WTC11 (cell line): Measurements from ENCODE around the gene SLC4A1AP. TPM values are rescaled to one million over a fixed set of nuclear protein-coding genes. Genes with fewer than 3 reads are reported as not detected.

Experiments used
- ATAC-seq: fragments of 200-7000 bp; cut with Tn5 transposase; 2 replicates; pipeline ENCODE4 v1.10.0; 2021; ENCODE audit warnings: mild to moderate bottlenecking, moderate library complexity
- CTCF ChIA-PET: fragments of 300-600 bp; sonication (Branson Sonifier 250); formaldehyde crosslinking; loops from one replicate; lab custom pipeline; 2021; ENCODE audit warnings: antibody characterized with exemption; lab: Charles Lee
- POLR2A ChIA-PET: fragments of 350-600 bp; sonication (Branson Sonifier 250); formaldehyde crosslinking; loops from one replicate; lab custom pipeline; 2021; ENCODE audit warnings: antibody characterized with exemption; lab: Charles Lee
- DNase-seq: peaks from one replicate; pipeline ENCODE4 v3.0.0; 2021; ENCODE audit warnings: low spot score
- H3K27ac Mint-ChIP-seq: 2 replicates; pipeline ENCODE4 v1.8.0; 2021; ENCODE audit warnings: mixed read lengths
- H3K27me3 Mint-ChIP-seq: 2 replicates; pipeline ENCODE4 v1.8.0; 2021; ENCODE audit warnings: low read depth, mild to moderate bottlenecking, moderate library complexity, mixed read lengths
- H3K36me3 Mint-ChIP-seq: 2 replicates; pipeline ENCODE4 v1.8.0; 2021; ENCODE audit warnings: mixed read lengths
- H3K4me1 Mint-ChIP-seq: 2 replicates; pipeline ENCODE4 v1.8.0; 2022; ENCODE audit warnings: mixed read lengths
- H3K4me3 Mint-ChIP-seq: 2 replicates; pipeline ENCODE4 v1.8.0; 2021; ENCODE audit warnings: mild to moderate bottlenecking, moderate library complexity, mixed read lengths
- H3K9me3 Mint-ChIP-seq: 2 replicates; pipeline ENCODE4 v1.8.0; 2021; ENCODE audit warnings: mixed read lengths
- ATF3 ChIP-seq: sonication (generic); formaldehyde crosslinking; conservative IDR thresholded peaks from 2 replicates; pipeline ENCODE4 v1.8.1; 2022; ENCODE audit warnings: mild to moderate bottlenecking, missing genetic modification reagents
- E2F4 ChIP-seq: sonication (generic); formaldehyde crosslinking; IDR thresholded peaks from 2 replicates; pipeline ENCODE4 v1.8.1; 2022; ENCODE audit warnings: low read depth, mild to moderate bottlenecking, moderate library complexity, missing genetic modification reagents, borderline replicate concordance
- ESRRA ChIP-seq: sonication (generic); formaldehyde crosslinking; IDR thresholded peaks from 2 replicates; pipeline ENCODE4 v1.8.1; 2022; ENCODE audit warnings: mild to moderate bottlenecking, missing genetic modification reagents, borderline replicate concordance
- HMGA2 ChIP-seq: fragments of 250-450 bp; sonication (Bioruptor Pico); IDR thresholded peaks from 2 replicates; pipeline ENCODE4 v1.4.0; 2021; ENCODE audit warnings: mild to moderate bottlenecking, moderate library complexity
- IRF1 ChIP-seq: sonication (generic); formaldehyde crosslinking; IDR thresholded peaks from 2 replicates; pipeline ENCODE4 v1.8.0; 2023; ENCODE audit warnings: missing genetic modification reagents
- MXD4 ChIP-seq: fragments of 250-450 bp; sonication (Bioruptor Pico); IDR thresholded peaks from 2 replicates; pipeline ENCODE4 v1.8.0; 2021; ENCODE audit warnings: mild to moderate bottlenecking, moderate library complexity, borderline replicate concordance
- NFYB ChIP-seq: sonication (generic); formaldehyde crosslinking; conservative IDR thresholded peaks from 2 replicates; pipeline ENCODE4 v1.8.0; 2022; ENCODE audit warnings: low read depth, missing genetic modification reagents
- OVOL2 ChIP-seq: fragments of 250-450 bp; sonication (Bioruptor Pico); IDR thresholded peaks from 2 replicates; pipeline ENCODE4 v1.9.0; 2021; ENCODE audit warnings: mild to moderate bottlenecking, borderline replicate concordance
- RORB ChIP-seq: fragments of 250-450 bp; sonication (Bioruptor Pico); IDR thresholded peaks from 2 replicates; pipeline ENCODE4 v1.9.0; 2021; ENCODE audit warnings: mild to moderate bottlenecking
- SP1 ChIP-seq: sonication (generic); formaldehyde crosslinking; conservative IDR thresholded peaks from 2 replicates; pipeline ENCODE4 v1.8.1; 2022; ENCODE audit warnings: missing genetic modification reagents
- TP53 ChIP-seq: sonication (generic); formaldehyde crosslinking; IDR thresholded peaks from 2 replicates; pipeline ENCODE4 v1.8.1; 2023; ENCODE audit warnings: mild to moderate bottlenecking, missing genetic modification reagents
- ZNF219 ChIP-seq: sonication (generic); formaldehyde crosslinking; IDR thresholded peaks from 2 replicates; pipeline ENCODE4 v1.8.0; 2023; ENCODE audit warnings: missing genetic modification reagents, mild to moderate bottlenecking, borderline replicate concordance
- ZNF263 ChIP-seq: sonication (generic); formaldehyde crosslinking; IDR thresholded peaks from 2 replicates; pipeline ENCODE4 v1.8.1; 2022; ENCODE audit warnings: low read depth, mild to moderate bottlenecking, moderate library complexity, missing genetic modification reagents
- ZNF317 ChIP-seq: sonication (generic); formaldehyde crosslinking; IDR thresholded peaks from 2 replicates; pipeline ENCODE4 v1.8.1; 2023; ENCODE audit warnings: low read depth, mild to moderate bottlenecking, moderate library complexity, missing genetic modification reagents, borderline replicate concordance
- ZNF512 ChIP-seq: sonication (generic); formaldehyde crosslinking; IDR thresholded peaks from 2 replicates; pipeline ENCODE4 v1.8.1; 2022; ENCODE audit warnings: missing genetic modification reagents, borderline replicate concordance
- total RNA-seq: library from RNA; stranded (reverse); gene quantifications from 3 replicates; pipeline ENCODE4 v1.2.3, GENCODE V29; 2021
- TF ChIP-seq, protein P1 (sequence below): fragments of 250-450 bp; sonication (Bioruptor Pico); IDR thresholded peaks from 2 replicates; pipeline ENCODE4 v1.9.0; 2021; ENCODE audit warnings: mild to moderate bottlenecking, borderline replicate concordance
- TF ChIP-seq, protein P2 (sequence below): sonication (generic); formaldehyde crosslinking; IDR thresholded peaks from 2 replicates; pipeline ENCODE4 v1.8.1; 2023; ENCODE audit warnings: mild to moderate bottlenecking, missing genetic modification reagents
- TF ChIP-seq, protein P3 (sequence below): fragments of 250-450 bp; sonication (Bioruptor Pico); conservative IDR thresholded peaks from 2 replicates; pipeline ENCODE4 v1.9.0; 2021; ENCODE audit warnings: mild to moderate bottlenecking
- TF ChIP-seq, protein P4 (sequence below): fragments of 250-450 bp; sonication (Bioruptor Pico); IDR thresholded peaks from 2 replicates; pipeline ENCODE4 v1.9.0; 2021; ENCODE audit warnings: moderate library complexity, mild to moderate bottlenecking, inconsistent platforms, borderline replicate concordance
- TF ChIP-seq, protein P5 (sequence below): fragments of 200-600 bp; IDR thresholded peaks from 2 replicates; pipeline ENCODE4 v1.8.0; 2022; ENCODE audit warnings: antibody characterized with exemption

SLC4A1AP gene
- total RNA-seq, 1 experiment from 2014 or later: 20.1 TPM

GRCh38 chr2:27727257-27727656, 63.6 kb downstream of the SLC4A1AP start (continued):
- TF ChIP-seq, protein P1, sequence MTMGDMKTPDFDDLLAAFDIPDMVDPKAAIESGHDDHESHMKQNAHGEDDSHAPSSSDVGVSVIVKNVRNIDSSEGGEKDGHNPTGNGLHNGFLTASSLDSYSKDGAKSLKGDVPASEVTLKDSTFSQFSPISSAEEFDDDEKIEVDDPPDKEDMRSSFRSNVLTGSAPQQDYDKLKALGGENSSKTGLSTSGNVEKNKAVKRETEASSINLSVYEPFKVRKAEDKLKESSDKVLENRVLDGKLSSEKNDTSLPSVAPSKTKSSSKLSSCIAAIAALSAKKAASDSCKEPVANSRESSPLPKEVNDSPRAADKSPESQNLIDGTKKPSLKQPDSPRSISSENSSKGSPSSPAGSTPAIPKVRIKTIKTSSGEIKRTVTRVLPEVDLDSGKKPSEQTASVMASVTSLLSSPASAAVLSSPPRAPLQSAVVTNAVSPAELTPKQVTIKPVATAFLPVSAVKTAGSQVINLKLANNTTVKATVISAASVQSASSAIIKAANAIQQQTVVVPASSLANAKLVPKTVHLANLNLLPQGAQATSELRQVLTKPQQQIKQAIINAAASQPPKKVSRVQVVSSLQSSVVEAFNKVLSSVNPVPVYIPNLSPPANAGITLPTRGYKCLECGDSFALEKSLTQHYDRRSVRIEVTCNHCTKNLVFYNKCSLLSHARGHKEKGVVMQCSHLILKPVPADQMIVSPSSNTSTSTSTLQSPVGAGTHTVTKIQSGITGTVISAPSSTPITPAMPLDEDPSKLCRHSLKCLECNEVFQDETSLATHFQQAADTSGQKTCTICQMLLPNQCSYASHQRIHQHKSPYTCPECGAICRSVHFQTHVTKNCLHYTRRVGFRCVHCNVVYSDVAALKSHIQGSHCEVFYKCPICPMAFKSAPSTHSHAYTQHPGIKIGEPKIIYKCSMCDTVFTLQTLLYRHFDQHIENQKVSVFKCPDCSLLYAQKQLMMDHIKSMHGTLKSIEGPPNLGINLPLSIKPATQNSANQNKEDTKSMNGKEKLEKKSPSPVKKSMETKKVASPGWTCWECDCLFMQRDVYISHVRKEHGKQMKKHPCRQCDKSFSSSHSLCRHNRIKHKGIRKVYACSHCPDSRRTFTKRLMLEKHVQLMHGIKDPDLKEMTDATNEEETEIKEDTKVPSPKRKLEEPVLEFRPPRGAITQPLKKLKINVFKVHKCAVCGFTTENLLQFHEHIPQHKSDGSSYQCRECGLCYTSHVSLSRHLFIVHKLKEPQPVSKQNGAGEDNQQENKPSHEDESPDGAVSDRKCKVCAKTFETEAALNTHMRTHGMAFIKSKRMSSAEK (CRISPR knock-in tag): no peak
- TF ChIP-seq, protein P2, sequence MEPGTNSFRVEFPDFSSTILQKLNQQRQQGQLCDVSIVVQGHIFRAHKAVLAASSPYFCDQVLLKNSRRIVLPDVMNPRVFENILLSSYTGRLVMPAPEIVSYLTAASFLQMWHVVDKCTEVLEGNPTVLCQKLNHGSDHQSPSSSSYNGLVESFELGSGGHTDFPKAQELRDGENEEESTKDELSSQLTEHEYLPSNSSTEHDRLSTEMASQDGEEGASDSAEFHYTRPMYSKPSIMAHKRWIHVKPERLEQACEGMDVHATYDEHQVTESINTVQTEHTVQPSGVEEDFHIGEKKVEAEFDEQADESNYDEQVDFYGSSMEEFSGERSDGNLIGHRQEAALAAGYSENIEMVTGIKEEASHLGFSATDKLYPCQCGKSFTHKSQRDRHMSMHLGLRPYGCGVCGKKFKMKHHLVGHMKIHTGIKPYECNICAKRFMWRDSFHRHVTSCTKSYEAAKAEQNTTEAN (CRISPR knock-in tag): no peak
- TF ChIP-seq ESRRA (CRISPR knock-in tag): no peak
- no peak for TF ChIP-seq RORB
- TF ChIP-seq ZNF263 (CRISPR knock-in tag): no peak
- TF ChIP-seq, protein P3, sequence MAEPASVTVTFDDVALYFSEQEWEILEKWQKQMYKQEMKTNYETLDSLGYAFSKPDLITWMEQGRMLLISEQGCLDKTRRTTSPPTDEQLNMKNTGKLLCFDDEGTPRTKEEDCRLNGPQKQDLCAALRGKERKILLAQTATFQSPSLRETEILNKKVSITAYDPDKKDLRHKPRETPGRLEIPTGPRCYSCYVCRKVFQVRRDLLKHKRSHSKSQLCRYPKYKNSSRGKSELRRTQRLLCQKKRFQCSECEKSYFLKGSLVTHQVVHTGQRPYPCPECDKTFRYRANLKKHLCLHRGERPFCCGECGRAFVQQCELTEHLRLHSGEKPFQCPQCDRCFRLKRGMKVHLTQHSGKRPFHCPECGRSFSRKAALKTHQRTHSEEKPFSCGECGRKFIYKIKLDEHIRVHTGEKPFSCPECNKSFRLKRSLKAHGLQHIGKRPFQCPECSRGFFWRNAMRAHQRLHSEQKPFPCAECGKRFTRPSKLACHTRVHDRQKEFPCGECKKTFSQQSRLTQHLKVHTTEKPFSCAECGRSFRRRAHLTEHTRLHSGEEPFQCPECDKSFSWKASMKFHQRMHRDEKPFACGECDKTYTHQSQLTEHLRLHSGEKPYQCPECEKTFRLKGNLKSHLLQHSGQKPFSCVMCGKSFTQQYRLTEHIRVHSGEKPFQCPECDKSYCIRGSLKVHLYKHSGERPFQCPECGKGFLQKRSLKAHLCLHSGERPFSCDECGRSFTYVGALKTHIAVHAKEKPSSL (CRISPR knock-in tag): no peak
- TF ChIP-seq, protein P4, sequence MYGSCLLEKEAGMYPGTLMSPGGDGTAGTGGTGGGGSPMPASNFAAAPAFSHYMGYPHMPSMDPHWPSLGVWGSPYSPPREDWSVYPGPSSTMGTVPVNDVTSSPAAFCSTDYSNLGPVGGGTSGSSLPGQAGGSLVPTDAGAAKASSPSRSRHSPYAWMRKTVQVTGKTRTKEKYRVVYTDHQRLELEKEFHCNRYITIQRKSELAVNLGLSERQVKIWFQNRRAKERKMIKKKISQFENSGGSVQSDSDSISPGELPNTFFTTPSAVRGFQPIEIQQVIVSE (CRISPR knock-in tag): no peak
- TF ChIP-seq OVOL2: no peak
- no peak for TF ChIP-seq NFYB (CRISPR knock-in tag)
- no peak for TF ChIP-seq ZNF317 (CRISPR knock-in tag)
- TF ChIP-seq HMGA2 (CRISPR knock-in tag): no peak

DNA sequence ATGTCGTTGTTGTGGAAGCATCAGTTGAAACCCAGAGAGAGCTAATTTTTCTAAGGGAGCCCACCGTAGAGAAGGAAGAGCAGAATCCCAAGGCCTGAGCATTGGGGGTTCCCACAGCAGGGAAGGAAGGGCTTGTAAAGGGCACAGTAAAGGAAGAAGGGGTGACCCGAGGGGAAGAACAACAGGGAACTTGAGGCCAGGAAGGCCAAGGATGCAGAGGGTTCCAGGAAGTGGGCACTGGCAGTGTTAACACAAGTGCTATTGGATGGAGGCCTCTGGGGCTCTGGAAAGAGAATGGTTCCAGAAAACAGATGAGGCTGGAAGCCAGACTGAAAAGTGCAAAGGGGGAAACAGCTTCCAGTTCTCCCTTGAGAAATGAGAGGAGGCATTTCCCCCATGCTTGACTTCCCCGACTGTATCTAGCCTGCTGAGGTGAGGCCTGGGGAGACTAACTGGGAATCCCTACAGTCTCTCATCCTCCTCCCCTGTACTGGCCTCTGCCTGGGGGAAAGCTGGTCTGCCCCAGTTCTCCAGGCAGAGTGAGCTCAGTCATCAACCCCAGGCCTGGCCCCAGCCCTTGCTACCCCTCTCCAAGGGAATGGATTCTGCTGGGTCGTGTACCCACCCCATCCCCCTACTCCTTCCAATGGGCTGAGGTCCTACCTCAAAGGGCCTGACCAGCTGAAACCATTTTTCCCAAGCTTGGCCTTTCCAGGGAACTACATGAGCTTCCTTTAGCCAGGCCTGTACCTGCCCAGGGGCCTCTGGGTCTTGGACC, 64.6 kb downstream of the SLC4A1AP start:
- Mint-ChIP-seq H3K9me3 (no peaks in the 10 kb centered on the region), H3K27me3 (no peaks in the 10 kb centered on the region), H3K4me1 (peaks cover 21% of the 10 kb centered on the region), H3K36me3 (no peaks in the 10 kb centered on the region), H3K27ac (no peak overlapping the region), H3K4me3 (no peak overlapping the region)
- no peak for ATAC-seq
- ChIA-PET CTCF (no interaction called here), POLR2A (interaction anchor here (0.6 kb wide), 2 partner anchors 23 to 24 kb away, joined by 3 to 7 read pairs; no protein-coding TSS in a partner anchor)
- DNase-seq: no peak
- no peak for TF ChIP-seq ZNF219 (CRISPR knock-in tag)
- TF ChIP-seq, protein P5, sequence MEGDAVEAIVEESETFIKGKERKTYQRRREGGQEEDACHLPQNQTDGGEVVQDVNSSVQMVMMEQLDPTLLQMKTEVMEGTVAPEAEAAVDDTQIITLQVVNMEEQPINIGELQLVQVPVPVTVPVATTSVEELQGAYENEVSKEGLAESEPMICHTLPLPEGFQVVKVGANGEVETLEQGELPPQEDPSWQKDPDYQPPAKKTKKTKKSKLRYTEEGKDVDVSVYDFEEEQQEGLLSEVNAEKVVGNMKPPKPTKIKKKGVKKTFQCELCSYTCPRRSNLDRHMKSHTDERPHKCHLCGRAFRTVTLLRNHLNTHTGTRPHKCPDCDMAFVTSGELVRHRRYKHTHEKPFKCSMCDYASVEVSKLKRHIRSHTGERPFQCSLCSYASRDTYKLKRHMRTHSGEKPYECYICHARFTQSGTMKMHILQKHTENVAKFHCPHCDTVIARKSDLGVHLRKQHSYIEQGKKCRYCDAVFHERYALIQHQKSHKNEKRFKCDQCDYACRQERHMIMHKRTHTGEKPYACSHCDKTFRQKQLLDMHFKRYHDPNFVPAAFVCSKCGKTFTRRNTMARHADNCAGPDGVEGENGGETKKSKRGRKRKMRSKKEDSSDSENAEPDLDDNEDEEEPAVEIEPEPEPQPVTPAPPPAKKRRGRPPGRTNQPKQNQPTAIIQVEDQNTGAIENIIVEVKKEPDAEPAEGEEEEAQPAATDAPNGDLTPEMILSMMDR: no peak
- no peak for TF ChIP-seq TP53 (CRISPR knock-in tag)
- TF ChIP-seq E2F4 (CRISPR knock-in tag): no peak
- TF ChIP-seq IRF1 (CRISPR knock-in tag): no peak
- TF ChIP-seq ZNF263 (CRISPR knock-in tag): no peak
- TF ChIP-seq ZNF512 (CRISPR knock-in tag): no peak
- TF ChIP-seq MXD4: no peak
- no peak for TF ChIP-seq ATF3 (CRISPR knock-in tag)
- TF ChIP-seq SP1: no peak
